Measurements from ENCODE around the gene XKRX. TPM values are rescaled to one million over a fixed set of nuclear protein-coding genes. Genes with fewer than 3 reads are reported as not detected.

XKRX gene
- total RNA-seq, 1 donor = under 0.01 TPM

- no peak overlapping the region for H3K4me3 ChIP-seq (ENCODE audit: insufficient read depth, low read length)
Measured at GRCh38 chrX:100905620-100906019, 23.1 kb downstream of the XKRX start.

GRCh38 chrX:100904433-100904832 lies 24.3 kb downstream of the XKRX start:
- Histone ChIP-seq H3K9me3 (ENCODE audit: low read depth, low read length) (no peaks in the 10 kb centered on the region), H3K4me1 (ENCODE audit: insufficient read depth, low read length) (no peaks in the 10 kb centered on the region), H4K20me1 (ENCODE audit: insufficient read depth, low read length) (no peaks in the 10 kb centered on the region), H3K4me2 (ENCODE audit: insufficient read depth, low read length) (no peak overlapping the region), H3K79me2 (ENCODE audit: insufficient read depth, low read length) (no peaks in the 10 kb centered on the region), H3K27ac (ENCODE audit: low read depth, low read length) (no peak overlapping the region), H3K36me3 (ENCODE audit: insufficient read depth, low read length) (no peaks in the 10 kb centered on the region), H2AFZ (ENCODE audit: low read length) (no peak overlapping the region), H3K27me3 (ENCODE audit: insufficient read depth, low read length) (no peaks in the 10 kb centered on the region), H3K4me3 (ENCODE audit: insufficient read depth, low read length) (no peak overlapping the region)
- no peak for TF ChIP-seq CTCF (IDR thresholded peaks at IDR 0.05; ENCODE audit: extremely low read depth, low read depth, low read length)
- DNase-seq (ENCODE audit: insufficient read length, low spot score, missing footprints) = no peak

More at GRCh38 chrX:100905620-100906019, 23.1 kb downstream of the XKRX start:
- Histone ChIP-seq H3K4me2 (ENCODE audit: insufficient read depth, low read length) (no peak overlapping the region), H4K20me1 (ENCODE audit: insufficient read depth, low read length) (no peaks in the 10 kb centered on the region), H3K79me2 (ENCODE audit: insufficient read depth, low read length) (no peaks in the 10 kb centered on the region), H3K9me3 (ENCODE audit: low read depth, low read length) (no peaks in the 10 kb centered on the region), H3K4me1 (ENCODE audit: insufficient read depth, low read length) (no peaks in the 10 kb centered on the region), H3K36me3 (ENCODE audit: insufficient read depth, low read length) (no peaks in the 10 kb centered on the region), H2AFZ (ENCODE audit: low read length) (no peak overlapping the region), H3K27ac (ENCODE audit: low read depth, low read length) (no peak overlapping the region), H3K27me3 (ENCODE audit: insufficient read depth, low read length) (no peaks in the 10 kb centered on the region)
- DNase-seq (ENCODE audit: insufficient read length, low spot score, missing footprints) = no peak
- TF ChIP-seq CTCF (IDR thresholded peaks at IDR 0.05; ENCODE audit: extremely low read depth, low read depth, low read length) = no peak

DNA sequence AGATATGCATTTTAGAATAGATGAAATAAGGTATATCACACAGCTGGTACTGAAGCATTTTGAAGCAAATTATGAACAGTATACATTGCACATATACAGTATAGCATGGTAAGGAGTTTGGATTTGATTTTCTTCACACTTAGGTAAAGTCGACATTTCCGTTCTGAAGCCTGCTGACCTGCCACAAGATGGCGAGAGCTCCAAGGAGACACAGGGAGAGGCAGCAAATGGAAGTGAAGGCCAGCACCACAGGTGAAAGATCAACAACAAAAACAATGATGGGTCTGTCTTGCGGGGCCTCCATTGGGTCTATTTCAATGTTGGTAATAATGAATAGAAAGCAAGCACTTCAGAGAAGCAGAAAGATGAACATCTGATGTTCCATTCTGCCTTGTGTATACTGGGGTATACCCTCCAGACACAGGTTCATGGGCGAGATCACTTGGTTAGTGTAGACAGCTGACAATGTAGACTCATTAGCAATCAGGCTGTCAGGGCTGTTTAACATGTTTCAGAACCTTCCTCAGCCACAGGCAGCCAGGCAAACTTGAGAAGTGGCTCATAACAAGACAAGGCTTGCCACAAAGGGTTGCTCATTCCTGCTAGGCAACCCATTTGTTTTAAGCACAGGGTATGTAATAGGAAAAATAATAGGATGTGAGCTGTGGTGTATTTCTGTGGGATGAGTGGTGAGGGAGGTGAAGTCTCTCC lies 33.2 kb downstream of the XKRX start:
- H2AFZ ChIP-seq (ENCODE audit: low read length) = peak overlapping the region; percentile 66
- no peak for DNase-seq (ENCODE audit: insufficient read length, low spot score, missing footprints)
- H4K20me1 ChIP-seq (ENCODE audit: insufficient read depth, low read length) = no peaks in the 10 kb centered on the region
- H3K4me1 ChIP-seq (ENCODE audit: insufficient read depth, low read length) = no peaks in the 10 kb centered on the region
- H3K9me3 ChIP-seq (ENCODE audit: low read depth, low read length) = no peaks in the 10 kb centered on the region
- H3K27me3 ChIP-seq (ENCODE audit: insufficient read depth, low read length) = no peaks in the 10 kb centered on the region
- no peak overlapping the region for H3K4me2 ChIP-seq (ENCODE audit: insufficient read depth, low read length)
- peak; percentile 58 for TF ChIP-seq CTCF (IDR thresholded peaks at IDR 0.05; ENCODE audit: extremely low read depth, low read depth, low read length)
- no peak overlapping the region for H3K27ac ChIP-seq (ENCODE audit: low read depth, low read length)
- H3K4me3 ChIP-seq (ENCODE audit: insufficient read depth, low read length) = no peak overlapping the region
- H3K36me3 ChIP-seq (ENCODE audit: insufficient read depth, low read length) = no peaks in the 10 kb centered on the region
- H3K79me2 ChIP-seq (ENCODE audit: insufficient read depth, low read length) = no peaks in the 10 kb centered on the region

GRCh38 chrX:100883654-100884053 lies 45.1 kb downstream of the XKRX start:
- H3K27ac ChIP-seq (ENCODE audit: low read depth, low read length) = no peak overlapping the region
- no peak overlapping the region for H2AFZ ChIP-seq (ENCODE audit: low read length)
- no peak for TF ChIP-seq CTCF (IDR thresholded peaks at IDR 0.05; ENCODE audit: extremely low read depth, low read depth, low read length)
- no peak overlapping the region for H3K4me2 ChIP-seq (ENCODE audit: insufficient read depth, low read length)
- DNase-seq (ENCODE audit: insufficient read length, low spot score, missing footprints) = no peak
- H3K4me1 ChIP-seq (ENCODE audit: insufficient read depth, low read length) = no peaks in the 10 kb centered on the region
- no peaks in the 10 kb centered on the region for H3K9me3 ChIP-seq (ENCODE audit: low read depth, low read length)
- H3K36me3 ChIP-seq (ENCODE audit: insufficient read depth, low read length) = no peaks in the 10 kb centered on the region
- H3K4me3 ChIP-seq (ENCODE audit: insufficient read depth, low read length) = no peak overlapping the region
- H3K79me2 ChIP-seq (ENCODE audit: insufficient read depth, low read length) = no peaks in the 10 kb centered on the region
- peaks cover 10% of the 10 kb centered on the region for H3K27me3 ChIP-seq (ENCODE audit: insufficient read depth, low read length)
- no peaks in the 10 kb centered on the region for H4K20me1 ChIP-seq (ENCODE audit: insufficient read depth, low read length)
